ENCODE results near the gene USP53.
"Not testable (repeated sequence)": the region's sequence is repeated elsewhere in the genome, so short reads cannot be mapped to it uniquely, and the experiment has no call there.

The USP53 gene

GRCh38 chr4:119279541-119279940 is 67.0 kb downstream of the USP53 start:
- DNase-seq: not testable (repeated sequence)

DNA sequence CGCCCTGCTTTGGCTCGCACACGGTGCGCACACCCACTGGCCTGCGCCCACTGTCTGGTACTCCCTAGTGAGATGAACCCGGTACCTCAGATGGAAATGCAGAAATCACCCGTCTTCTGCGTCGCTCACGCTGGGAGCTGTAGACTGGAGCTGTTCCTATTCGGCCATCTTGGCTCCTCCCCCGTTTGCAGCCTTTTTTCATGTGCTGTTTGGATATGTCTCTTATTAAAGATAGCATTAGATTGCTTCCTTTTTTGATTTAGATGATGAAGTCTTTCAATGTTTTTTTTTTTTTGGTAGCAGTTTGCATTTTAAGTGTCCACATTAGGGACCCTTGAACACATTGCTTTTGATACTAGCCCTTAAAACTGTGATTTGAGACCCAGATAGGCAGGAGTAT is 67.4 kb downstream of the USP53 start:
- DNase-seq: not testable (repeated sequence)

GRCh38 chr4:119281393-119281792 is 68.9 kb downstream of the USP53 start:
- DNase-seq: no peak

- no peak for DNase-seq
Measured at GRCh38 chr4:119284876-119285780, 72.6 kb downstream of the USP53 start.

- no peak for DNase-seq
Measured at GRCh38 chr4:119286377-119287002, 74.0 kb downstream of the USP53 start.

- no peak for DNase-seq
Measured at GRCh38 chr4:119289313-119289712, 76.8 kb downstream of the USP53 start.

DNA sequence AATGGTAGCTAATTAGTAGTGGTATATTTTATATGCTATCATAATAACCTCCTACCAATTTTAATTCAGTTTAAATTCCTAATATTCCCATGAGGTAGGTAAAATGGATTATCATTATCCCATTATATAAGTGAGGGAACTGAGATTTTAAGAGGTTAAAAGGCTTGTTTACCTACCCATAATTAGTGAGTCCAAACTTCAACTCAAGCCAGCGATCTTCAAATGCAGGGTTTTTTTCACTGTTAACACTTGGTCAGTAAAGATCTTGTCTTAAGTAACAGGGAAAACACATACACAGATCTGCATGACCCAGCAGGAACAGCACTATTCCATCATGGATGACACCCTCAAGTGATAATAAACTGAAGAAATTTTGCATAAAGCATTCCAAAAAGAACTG is 78.1 kb downstream of the USP53 start:
- no peak for DNase-seq

GRCh38 chr4:119296356-119296755 is 83.8 kb downstream of the USP53 start:
- no peak for DNase-seq

DNA sequence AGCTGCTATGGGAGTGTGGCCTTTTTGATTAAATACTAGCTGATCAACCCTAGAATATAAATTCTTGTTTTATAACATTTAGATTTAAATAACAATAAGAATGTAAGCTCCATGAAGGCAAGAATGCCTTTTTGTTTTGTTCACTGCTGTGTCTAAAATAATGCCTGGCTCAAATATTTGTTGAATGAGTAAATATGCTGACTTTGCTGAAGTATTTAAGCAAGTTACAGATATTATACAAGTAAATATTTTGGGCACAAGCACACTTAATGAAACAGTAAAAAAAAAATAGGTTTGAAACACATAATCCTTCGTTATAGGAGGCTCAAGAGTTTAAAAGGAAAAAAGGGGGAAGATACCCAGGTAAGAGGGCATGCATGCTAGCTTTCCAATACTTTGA is 85.3 kb downstream of the USP53 start:
- no peak for DNase-seq

GRCh38 chr4:119299260-119299671 is 86.8 kb downstream of the USP53 start:
- no peak for DNase-seq

DNA sequence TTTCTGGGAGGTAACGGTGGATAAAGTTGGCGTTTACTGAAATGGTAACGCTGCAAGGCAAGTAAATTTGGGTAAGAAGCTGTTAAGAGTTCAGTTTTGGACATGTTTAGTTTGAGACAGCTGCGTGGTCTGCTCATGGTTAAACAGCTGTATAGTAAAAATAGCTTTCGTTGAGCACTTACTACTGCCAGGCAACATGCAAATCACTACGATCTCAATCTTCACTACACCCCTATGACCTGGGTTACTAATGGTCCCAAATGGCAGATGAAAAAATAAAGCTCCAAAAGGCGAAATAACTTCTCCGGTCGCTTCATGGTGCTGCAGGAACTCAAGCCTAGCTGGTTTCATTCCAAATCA is 87.2 kb downstream of the USP53 start:
- no peak for DNase-seq

- DNase-seq: no peak
Measured at GRCh38 chr4:119300101-119300978, 87.8 kb downstream of the USP53 start.

GRCh38 chr4:119302073-119302832 is 89.7 kb downstream of the USP53 start:
- DNase-seq: no peak

DNA sequence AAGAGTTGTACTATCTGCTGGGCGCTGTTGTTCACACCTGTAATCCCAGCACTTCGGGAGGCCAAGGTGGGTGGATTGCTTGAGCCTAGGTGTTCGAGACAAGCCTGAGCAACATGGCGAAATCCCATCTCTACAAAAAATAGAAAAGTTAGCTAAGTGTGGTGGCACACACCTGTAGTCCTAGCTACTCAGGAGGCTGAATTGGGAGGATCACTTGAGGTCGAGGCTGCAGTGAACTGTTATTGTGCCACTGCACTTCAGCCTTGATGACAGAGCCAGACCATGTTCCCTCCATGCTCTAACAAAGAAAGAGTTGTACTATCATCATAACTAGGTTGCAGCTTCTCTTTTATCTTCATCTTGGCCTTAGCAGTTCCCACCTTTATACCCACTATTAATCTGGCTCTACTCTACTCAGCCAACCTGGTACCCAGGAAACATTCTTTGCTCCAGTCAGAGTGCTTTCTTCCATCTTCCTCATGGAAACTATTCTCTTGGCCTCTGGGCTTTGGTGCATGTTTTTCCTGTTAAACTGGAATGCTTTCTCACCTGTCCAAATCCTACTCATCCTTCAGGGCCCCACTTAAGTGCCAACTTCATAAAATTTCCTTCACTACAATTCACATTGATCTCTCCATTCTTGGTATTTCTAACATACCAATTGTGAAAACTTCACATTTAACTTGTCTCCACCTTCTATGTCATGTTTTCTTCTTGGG is 91.2 kb downstream of the USP53 start:
- DNase-seq: no peak

GRCh38 chr4:119304431-119304830 is 91.9 kb downstream of the USP53 start:
- DNase-seq: no peak

DNA sequence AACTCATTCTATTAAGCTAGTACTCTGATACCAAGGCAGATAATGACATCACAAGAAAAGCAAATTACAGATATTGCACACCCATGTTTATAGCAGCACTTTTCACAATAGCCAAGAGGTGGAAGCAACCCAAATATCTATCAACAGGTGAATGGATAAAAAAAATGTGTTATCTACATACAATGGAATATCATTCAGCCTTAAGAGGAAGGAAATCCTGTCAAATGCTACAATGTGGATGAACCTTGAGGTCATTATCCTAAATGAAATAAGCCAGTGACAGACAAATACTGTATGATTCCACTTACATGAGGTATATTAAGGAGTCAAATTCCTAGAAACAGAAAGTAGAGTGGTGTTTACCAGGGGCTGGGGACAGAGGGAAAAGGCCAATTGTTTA is 95.1 kb downstream of the USP53 start:
- no peak for DNase-seq

GRCh38 chr4:119310826-119311225 is 98.3 kb downstream of the USP53 start:
- DNase-seq: peak; percentile 5

DNA sequence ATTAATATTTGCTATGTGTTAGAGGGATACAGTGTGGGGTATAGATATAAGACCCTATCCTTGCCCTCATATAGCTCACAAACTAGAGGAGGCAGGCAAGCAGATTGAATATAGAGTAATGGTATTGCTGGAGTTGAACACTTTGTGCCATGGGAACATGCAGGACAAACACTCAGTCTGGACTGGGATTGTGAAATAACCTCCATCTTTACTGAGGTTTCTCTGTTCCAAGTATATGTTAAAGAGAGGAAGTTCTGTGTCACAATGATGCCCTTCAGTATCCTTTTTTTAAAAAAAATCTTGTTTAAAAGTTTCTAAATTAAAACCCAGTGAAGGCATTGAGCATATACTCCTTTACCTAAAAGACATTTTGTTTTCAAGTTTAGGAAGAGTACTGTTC is 100.7 kb downstream of the USP53 start:
- DNase-seq: no peak

- DNase-seq: peak; percentile 7
Measured at GRCh38 chr4:119314356-119314755, 101.8 kb downstream of the USP53 start.

GRCh38 chr4:119315036-119315435 is 102.5 kb downstream of the USP53 start:
- DNase-seq: no peak

GRCh38 chr4:119317990-119318389 is 105.5 kb downstream of the USP53 start:
- DNase-seq: no peak

All from kidney glomerular epithelial cell (primary cell).